H1 (cell line): Measurements from ENCODE around the gene ODAD3. TPM values are rescaled to one million over a fixed set of nuclear protein-coding genes. Genes with fewer than 3 reads are reported as not detected.

ENCODE experiments used
- CEBPB ChIP-seq: IDR thresholded peaks from 2 replicates; pipeline ENCODE4 v1.6.1; 2012; ENCODE audit warnings: low read depth, low read length
- CHD2 ChIP-seq: IDR thresholded peaks from 2 replicates; pipeline ENCODE4 v1.6.1; 2012; ENCODE audit warnings: low read length, improper control_type of control experiment
- EGR1 ChIP-seq: IDR thresholded peaks from 2 replicates; pipeline ENCODE4 v1.6.1; 2011; ENCODE audit warnings: low read depth, low read length, borderline replicate concordance
- GTF2F1 ChIP-seq: IDR thresholded peaks from 2 replicates; pipeline ENCODE4 v1.6.1; 2012; ENCODE audit warnings: low read depth, low read length, improper control_type of control experiment, borderline replicate concordance
- MAX ChIP-seq: IDR thresholded peaks from 2 replicates; pipeline ENCODE4 v1.6.1; 2012; ENCODE audit warnings: inconsistent platforms
- PHF8 ChIP-seq: fragments of 200-600 bp; sonication (generic); conservative IDR thresholded peaks from 2 replicates; pipeline ENCODE4 v1.7.1; 2012; ENCODE audit warnings: low read depth, mild to moderate bottlenecking, inconsistent platforms, low read length, moderate library complexity
- RAD21 ChIP-seq, 2 experiments: IDR thresholded peaks in 1 of 2; conservative IDR thresholded peaks in 1 of 2; 2 replicates each; pipeline ENCODE4 v1.6.1; 2011; ENCODE audit warnings: low read depth in 2 of 2, low read length in 2 of 2, improper control_type of control experiment in 1 of 2, inconsistent platforms in 1 of 2, mild to moderate bottlenecking in 1 of 2, moderate library complexity in 1 of 2
- RBBP5 ChIP-seq: IDR thresholded peaks from 2 replicates; pipeline ENCODE4 v1.7.1; 2012; ENCODE audit warnings: low read depth, mild to moderate bottlenecking, inconsistent platforms, low read length, moderate library complexity, borderline replicate concordance
- TAF1 ChIP-seq: IDR thresholded peaks from 2 replicates; pipeline ENCODE4 v1.6.1; 2011; ENCODE audit warnings: mild to moderate bottlenecking, low read depth, low read length
- TAF7 ChIP-seq: optimal IDR thresholded peaks from 2 replicates; pipeline ENCODE3; 2011; ENCODE audit warnings: low read depth, mild to moderate bottlenecking, inconsistent platforms, low read length, moderate library complexity, borderline replicate concordance
- TEAD4 ChIP-seq: IDR thresholded peaks from 2 replicates; pipeline ENCODE4 v1.6.1; 2012; ENCODE audit warnings: low read depth, low read length, inconsistent platforms, mixed read lengths
- polyA plus RNA-seq, 7 experiments: library from polyadenylated mRNA; depleted of rRNA in 3 of 7; stranded (reverse) in 5 of 7; unstranded in 2 of 7; fragments of >200 nt in 5 of 7; fragments of 200-250 nt in 2 of 7; gene quantifications; 1 replicate in 5 of 7; 2 replicates in 1 of 7; 4 replicates in 1 of 7; pipeline versions ENCODE4 v1.2.1 to v1.2.3, GENCODE V29; 2011 to 2013; ENCODE audit warnings: missing spikeins in 2 of 7, mixed read lengths in 2 of 7
- total RNA-seq: library from RNA; stranded (reverse); fragmentation: NEBNext Ultra II Directional; extraction: Animal tissue kit (Norgen Biotek cat#: 25700); gene quantifications from 2 replicates; pipeline ENCODE4 v1.2.1, GENCODE V29; 2021
- TF ChIP-seq, protein P1 (sequence below), 3 experiments: IDR thresholded peaks; 1 replicate in 2 of 3; 2 replicates in 1 of 3; pipeline versions ENCODE4 v1.5.1 to v1.6.1; 2011; ENCODE audit warnings: low read length in 3 of 3, mild to moderate bottlenecking in 3 of 3, inconsistent platforms in 2 of 3, low read depth in 1 of 3, moderate library complexity in 1 of 3; ENCODE audit not compliant: insufficient read depth in 1 of 3; ENCODE audit errors: control extremely low read depth in 1 of 3

The ODAD3 gene
- total and polyA plus RNA-seq, 2 of the 8 experiments (the other 6 are each of a cell fraction or from before 2014, with no cell fraction given) = 2.1 to 2.2 TPM

GRCh38 chr19:11482384-11483050 lies 47.6 kb upstream of the ODAD3 start (continued):
- TF ChIP-seq PHF8 (no peak), RBBP5 (0 out of 2 replicates have a peak, but pooled peaks have one; percentile 64), RAD21 (IDR thresholded peaks at IDR 0.05 in 1 of 2, conservative IDR thresholded peaks at IDR 0.05 in 1 of 2; ENCODE audit: low read depth in 2 of 2, low read length in 2 of 2) (peak; percentile 86 to 87), GTF2F1 (peak; percentile 82; the same call in 1 of the 2 replicates), TAF7 (peak; percentile 41), MAX (peak; percentile 100), TEAD4 (0 out of 2 replicates have a peak, but pooled peaks have one; percentile 38), TAF1 (no peak), EGR1 (no peak), CHD2 (no peak), CEBPB (peak; percentile 2; the same call in 1 of the 2 replicates)
- TF ChIP-seq, protein P1, sequence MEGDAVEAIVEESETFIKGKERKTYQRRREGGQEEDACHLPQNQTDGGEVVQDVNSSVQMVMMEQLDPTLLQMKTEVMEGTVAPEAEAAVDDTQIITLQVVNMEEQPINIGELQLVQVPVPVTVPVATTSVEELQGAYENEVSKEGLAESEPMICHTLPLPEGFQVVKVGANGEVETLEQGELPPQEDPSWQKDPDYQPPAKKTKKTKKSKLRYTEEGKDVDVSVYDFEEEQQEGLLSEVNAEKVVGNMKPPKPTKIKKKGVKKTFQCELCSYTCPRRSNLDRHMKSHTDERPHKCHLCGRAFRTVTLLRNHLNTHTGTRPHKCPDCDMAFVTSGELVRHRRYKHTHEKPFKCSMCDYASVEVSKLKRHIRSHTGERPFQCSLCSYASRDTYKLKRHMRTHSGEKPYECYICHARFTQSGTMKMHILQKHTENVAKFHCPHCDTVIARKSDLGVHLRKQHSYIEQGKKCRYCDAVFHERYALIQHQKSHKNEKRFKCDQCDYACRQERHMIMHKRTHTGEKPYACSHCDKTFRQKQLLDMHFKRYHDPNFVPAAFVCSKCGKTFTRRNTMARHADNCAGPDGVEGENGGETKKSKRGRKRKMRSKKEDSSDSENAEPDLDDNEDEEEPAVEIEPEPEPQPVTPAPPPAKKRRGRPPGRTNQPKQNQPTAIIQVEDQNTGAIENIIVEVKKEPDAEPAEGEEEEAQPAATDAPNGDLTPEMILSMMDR (IDR thresholded peaks at IDR 0.05; ENCODE audit: control extremely low read depth in 1 of 3, insufficient read depth in 1 of 3, low read depth in 1 of 3, low read length in 3 of 3) = peak; percentile 93 to 97 (median 96)
